Measurements from ENCODE around the gene ATP1A2.

DNA sequence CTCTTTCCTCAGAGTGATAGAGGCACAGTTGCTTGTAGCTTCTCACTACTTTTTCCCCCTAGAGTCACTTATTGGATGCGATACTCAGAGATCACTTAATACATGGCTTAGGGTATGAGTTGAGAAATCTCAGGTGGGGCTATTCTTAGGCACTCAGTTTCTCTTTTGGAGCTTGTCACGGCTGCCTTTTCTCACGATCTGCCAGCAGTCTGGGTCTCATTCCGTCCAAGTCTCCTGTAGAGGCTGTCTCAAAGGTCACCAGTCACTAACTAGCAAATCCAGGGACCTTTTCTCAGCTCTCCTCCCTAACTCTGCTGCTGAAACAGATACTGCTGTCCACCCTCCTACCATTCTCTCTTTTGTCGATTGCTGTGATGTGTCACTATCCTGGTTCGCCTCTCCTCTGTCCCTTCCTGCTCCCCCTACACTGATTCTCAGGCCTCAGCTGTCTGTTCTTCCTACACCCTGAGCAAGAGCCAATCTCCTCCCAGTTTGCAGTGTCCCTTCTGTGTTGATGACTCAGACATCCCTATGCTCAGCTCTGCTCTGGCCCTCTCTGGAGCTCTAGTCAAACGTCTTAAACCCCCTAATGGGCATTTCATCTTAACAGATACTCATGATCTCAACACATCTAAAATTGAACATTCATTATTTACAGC, 12.4 kb downstream of the ATP1A2 start:
- TF ChIP-seq, protein P1, sequence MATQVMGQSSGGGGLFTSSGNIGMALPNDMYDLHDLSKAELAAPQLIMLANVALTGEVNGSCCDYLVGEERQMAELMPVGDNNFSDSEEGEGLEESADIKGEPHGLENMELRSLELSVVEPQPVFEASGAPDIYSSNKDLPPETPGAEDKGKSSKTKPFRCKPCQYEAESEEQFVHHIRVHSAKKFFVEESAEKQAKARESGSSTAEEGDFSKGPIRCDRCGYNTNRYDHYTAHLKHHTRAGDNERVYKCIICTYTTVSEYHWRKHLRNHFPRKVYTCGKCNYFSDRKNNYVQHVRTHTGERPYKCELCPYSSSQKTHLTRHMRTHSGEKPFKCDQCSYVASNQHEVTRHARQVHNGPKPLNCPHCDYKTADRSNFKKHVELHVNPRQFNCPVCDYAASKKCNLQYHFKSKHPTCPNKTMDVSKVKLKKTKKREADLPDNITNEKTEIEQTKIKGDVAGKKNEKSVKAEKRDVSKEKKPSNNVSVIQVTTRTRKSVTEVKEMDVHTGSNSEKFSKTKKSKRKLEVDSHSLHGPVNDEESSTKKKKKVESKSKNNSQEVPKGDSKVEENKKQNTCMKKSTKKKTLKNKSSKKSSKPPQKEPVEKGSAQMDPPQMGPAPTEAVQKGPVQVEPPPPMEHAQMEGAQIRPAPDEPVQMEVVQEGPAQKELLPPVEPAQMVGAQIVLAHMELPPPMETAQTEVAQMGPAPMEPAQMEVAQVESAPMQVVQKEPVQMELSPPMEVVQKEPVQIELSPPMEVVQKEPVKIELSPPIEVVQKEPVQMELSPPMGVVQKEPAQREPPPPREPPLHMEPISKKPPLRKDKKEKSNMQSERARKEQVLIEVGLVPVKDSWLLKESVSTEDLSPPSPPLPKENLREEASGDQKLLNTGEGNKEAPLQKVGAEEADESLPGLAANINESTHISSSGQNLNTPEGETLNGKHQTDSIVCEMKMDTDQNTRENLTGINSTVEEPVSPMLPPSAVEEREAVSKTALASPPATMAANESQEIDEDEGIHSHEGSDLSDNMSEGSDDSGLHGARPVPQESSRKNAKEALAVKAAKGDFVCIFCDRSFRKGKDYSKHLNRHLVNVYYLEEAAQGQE (IDR thresholded peaks at IDR 0.05; ENCODE audit: insufficient read depth in 1 of 2, low read depth in 2 of 2, low read length in 2 of 2), result no peak
- TF ChIP-seq TAF1 (IDR thresholded peaks at IDR 0.05; ENCODE audit: borderline replicate concordance, insufficient read depth, low read length), result no peak
- no peak for TF ChIP-seq POLR2AphosphoS5 (IDR thresholded peaks at IDR 0.05; ENCODE audit: low read depth, low read length)
- no peak for TF ChIP-seq SIN3A (IDR thresholded peaks at IDR 0.05; ENCODE audit: borderline replicate concordance, insufficient read depth, low read length)
- TF ChIP-seq FOXP2 (optimal IDR thresholded peaks at IDR 0.05; ENCODE audit: borderline replicate concordance, extremely low read depth, extremely low read length, insufficient read depth), result no peak
